Measurements from ENCODE around the gene TEX29.

GRCh38 chr13:111329641-111330040 is 9.2 kb downstream of the TEX29 start:
- TF ChIP-seq CTCF (IDR thresholded peaks at IDR 0.05) (no peak), POLR2AphosphoS5 (IDR thresholded peaks at IDR 0.05) (no peak)
